ENCODE data around the gene ZNF14.

ZNF14 gene

DNA sequence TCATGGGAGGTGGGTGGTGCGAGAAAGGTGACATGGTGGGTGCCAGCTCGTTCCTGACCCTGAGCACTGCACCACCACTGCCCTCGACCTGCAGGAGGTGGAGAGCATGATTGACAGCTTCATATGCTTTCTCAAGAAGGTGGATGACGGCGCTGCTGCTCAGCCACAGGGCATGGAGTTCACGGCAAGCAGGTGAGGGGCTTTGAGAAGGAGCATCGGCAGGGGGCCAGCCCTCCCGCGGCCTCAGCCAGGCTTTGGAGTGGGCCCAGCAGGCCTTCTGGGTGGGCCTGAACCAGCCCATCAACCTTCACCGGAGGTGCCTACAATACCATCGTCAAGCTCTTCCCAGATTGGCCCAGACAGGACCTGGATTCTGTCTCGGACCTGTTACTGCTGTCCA is 18.9 kb upstream of the ZNF14 start:
- no peak overlapping the region for H3K4me3 ChIP-seq (ENCODE audit: low read length)
- H3K9me3 ChIP-seq (ENCODE audit: control insufficient read depth, low read length), result no peaks in the 10 kb centered on the region
- no peaks in the 10 kb centered on the region for H3K27me3 ChIP-seq (ENCODE audit: control insufficient read depth, insufficient read depth, low read length)
- H3K36me3 ChIP-seq (ENCODE audit: control insufficient read depth, insufficient read depth, low read length), result no peaks in the 10 kb centered on the region
- H3K4me1 ChIP-seq (ENCODE audit: control insufficient read depth, insufficient read depth, low read length), result no peaks in the 10 kb centered on the region
- H3K9ac ChIP-seq (ENCODE audit: low read length), result no peak overlapping the region

DNA sequence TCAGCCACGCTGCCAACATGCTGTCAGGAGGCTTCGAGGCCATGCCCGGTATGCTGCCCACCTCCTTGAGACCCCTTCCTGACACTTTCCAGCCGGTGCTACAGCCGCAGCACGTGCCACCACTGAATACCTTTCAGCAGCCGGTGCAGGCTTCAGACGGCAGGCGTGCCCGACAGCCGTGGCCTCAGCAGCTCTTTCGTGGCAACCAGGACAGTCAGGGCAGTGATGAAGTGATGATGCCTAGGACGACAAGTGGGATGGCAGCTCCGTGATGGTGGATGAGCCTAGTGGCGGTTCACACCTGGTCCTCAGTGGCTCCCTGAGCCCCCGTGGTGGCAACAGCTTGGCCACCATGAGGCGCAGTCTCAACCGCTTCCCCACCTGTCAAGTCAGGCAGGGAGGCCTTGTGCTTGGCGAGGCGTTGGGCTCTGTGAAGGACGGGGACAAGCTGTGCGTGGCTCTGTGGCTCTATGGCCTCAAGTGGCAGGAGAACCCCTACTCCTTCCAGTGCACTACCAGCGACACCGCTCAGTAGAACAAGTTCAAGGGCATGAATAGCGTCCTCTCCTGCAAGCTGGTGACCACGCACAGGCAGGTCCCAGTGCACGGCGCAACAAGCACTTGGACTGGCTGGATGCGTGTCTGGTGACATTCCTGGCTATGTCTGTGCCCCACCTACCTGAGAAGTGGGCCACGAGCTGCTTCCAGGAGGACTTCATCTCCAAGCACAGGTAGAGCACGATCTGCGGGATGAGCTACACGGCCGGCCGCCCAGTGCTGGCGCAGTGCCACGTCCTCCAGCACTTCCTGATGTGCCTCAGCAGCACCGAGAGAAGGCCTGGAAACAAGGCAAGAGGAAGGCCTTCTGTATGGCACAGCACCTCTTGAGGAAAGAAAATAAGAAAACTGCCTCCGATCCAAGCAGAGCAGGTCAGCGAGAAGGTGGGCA is 18.2 kb upstream of the ZNF14 start:
- Histone ChIP-seq H3K27me3 (ENCODE audit: control insufficient read depth, insufficient read depth, low read length) (no peaks in the 10 kb centered on the region), H3K4me3 (ENCODE audit: low read length) (no peak overlapping the region), H3K4me1 (ENCODE audit: control insufficient read depth, insufficient read depth, low read length) (no peaks in the 10 kb centered on the region), H3K9me3 (ENCODE audit: control insufficient read depth, low read length) (no peaks in the 10 kb centered on the region), H3K9ac (ENCODE audit: low read length) (no peak overlapping the region), H3K36me3 (ENCODE audit: control insufficient read depth, insufficient read depth, low read length) (no peaks in the 10 kb centered on the region)

- Histone ChIP-seq H3K36me3 (ENCODE audit: control insufficient read depth, insufficient read depth, low read length) (no peaks in the 10 kb centered on the region), H3K9ac (ENCODE audit: low read length) (no peak overlapping the region), H3K9me3 (ENCODE audit: control insufficient read depth, low read length) (no peaks in the 10 kb centered on the region), H3K4me1 (ENCODE audit: control insufficient read depth, insufficient read depth, low read length) (no peaks in the 10 kb centered on the region), H3K27me3 (ENCODE audit: control insufficient read depth, insufficient read depth, low read length) (no peaks in the 10 kb centered on the region), H3K4me3 (ENCODE audit: low read length) (no peak overlapping the region)
These were observed 17.3 kb upstream of the ZNF14 start for GRCh38 chr19:19749908-19750841.

DNA sequence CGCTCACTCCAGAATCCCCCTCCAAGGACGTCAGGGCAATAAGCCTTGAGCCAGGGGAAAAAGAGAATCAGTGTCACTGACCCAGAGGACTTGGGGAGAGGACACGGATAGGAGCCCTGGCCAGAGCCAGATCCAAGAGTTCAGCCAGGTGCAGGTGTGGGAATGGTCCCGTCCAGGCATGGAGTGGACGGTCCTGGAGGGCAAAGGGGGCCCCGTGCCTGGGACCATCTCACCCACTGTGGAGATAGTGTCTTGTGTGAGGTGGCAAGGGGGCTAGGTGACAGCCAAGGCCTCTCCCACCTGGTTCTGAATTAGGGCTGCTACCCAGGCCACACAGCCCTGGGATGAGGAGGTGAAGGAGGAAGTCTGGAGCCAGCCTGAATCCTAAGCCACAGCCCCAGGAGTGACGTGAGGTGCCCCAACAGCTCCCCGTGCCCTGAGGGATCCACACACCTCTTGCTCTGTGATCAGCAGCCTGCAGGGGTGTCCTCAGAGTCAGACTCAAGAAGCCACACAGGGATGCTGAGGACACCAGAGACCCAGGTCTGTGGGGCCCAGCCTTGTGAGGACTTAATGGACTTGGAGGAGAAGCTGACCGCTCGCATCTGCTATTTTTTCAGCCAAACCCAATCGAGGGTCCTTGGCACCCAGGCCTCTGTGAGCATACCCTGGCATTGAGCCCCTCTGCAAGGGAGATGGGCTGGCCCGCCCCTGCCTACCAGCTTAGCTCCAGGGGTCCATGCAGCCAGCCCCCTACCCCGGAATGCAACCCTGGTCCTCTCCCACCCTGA is 16.4 kb upstream of the ZNF14 start:
- no peak overlapping the region for H3K9ac ChIP-seq (ENCODE audit: low read length)
- no peaks in the 10 kb centered on the region for H3K36me3 ChIP-seq (ENCODE audit: control insufficient read depth, insufficient read depth, low read length)
- H3K4me1 ChIP-seq (ENCODE audit: control insufficient read depth, insufficient read depth, low read length), result no peaks in the 10 kb centered on the region
- H3K27me3 ChIP-seq (ENCODE audit: control insufficient read depth, insufficient read depth, low read length), result no peaks in the 10 kb centered on the region
- no peaks in the 10 kb centered on the region for H3K9me3 ChIP-seq (ENCODE audit: control insufficient read depth, low read length)
- no peak overlapping the region for H3K4me3 ChIP-seq (ENCODE audit: low read length)

GRCh38 chr19:19748249-19748938 is 15.5 kb upstream of the ZNF14 start:
- Histone ChIP-seq H3K9me3 (ENCODE audit: control insufficient read depth, low read length) (no peaks in the 10 kb centered on the region), H3K4me1 (ENCODE audit: control insufficient read depth, insufficient read depth, low read length) (no peaks in the 10 kb centered on the region), H3K27me3 (ENCODE audit: control insufficient read depth, insufficient read depth, low read length) (no peaks in the 10 kb centered on the region), H3K9ac (ENCODE audit: low read length) (no peak overlapping the region), H3K36me3 (ENCODE audit: control insufficient read depth, insufficient read depth, low read length) (no peaks in the 10 kb centered on the region), H3K4me3 (ENCODE audit: low read length) (no peak overlapping the region)

DNA sequence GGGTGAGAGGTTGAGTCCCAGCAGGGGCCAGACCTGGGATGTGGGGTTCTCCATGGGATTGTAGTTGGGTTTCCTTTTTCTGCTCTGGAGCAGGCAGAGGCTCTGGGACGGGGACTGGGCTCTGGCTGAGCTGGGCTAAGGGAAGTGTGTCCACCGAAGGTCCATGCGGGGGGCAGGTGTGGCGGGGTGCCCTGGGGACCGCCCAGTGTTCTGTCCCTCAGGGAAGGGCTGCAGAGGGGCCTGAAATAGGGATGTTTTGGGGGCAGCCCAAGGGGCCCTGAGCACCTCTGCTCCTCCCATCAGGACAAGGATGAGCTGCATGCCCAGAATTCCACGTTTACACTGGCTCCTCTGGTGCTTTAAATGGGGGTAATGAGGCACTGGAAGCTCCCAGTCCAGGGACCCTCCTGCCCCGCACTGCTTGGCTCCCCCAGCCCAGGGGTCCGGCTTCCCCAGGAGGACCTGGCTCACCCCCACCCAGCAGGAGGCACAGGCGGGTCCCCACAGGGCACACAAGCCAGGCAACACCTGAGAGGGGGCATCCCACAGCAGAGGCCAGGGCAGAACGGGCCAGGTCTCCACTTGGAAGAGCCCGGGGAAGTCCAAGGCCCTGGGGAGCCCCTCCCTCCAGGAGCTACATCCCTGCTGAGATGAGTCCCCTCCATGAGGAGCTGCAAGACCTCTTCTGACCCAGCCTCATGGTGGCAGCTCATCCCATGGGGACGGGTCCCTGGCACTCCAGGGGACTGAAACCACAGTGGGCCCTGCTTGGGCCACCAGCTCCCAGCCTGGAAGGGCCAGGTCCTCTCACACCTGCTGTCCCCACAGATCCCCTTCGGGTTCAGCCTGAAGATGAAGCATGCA is 14.7 kb upstream of the ZNF14 start:
- H3K9ac ChIP-seq (ENCODE audit: low read length), result no peak overlapping the region
- no peak overlapping the region for H3K4me3 ChIP-seq (ENCODE audit: low read length)
- H3K4me1 ChIP-seq (ENCODE audit: control insufficient read depth, insufficient read depth, low read length), result no peaks in the 10 kb centered on the region
- H3K36me3 ChIP-seq (ENCODE audit: control insufficient read depth, insufficient read depth, low read length), result no peaks in the 10 kb centered on the region
- H3K27me3 ChIP-seq (ENCODE audit: control insufficient read depth, insufficient read depth, low read length), result no peaks in the 10 kb centered on the region
- H3K9me3 ChIP-seq (ENCODE audit: control insufficient read depth, low read length), result no peaks in the 10 kb centered on the region

- Histone ChIP-seq H3K9me3 (ENCODE audit: control insufficient read depth, low read length) (no peaks in the 10 kb centered on the region), H3K9ac (ENCODE audit: low read length) (no peak overlapping the region), H3K4me3 (ENCODE audit: low read length) (no peak overlapping the region), H3K4me1 (ENCODE audit: control insufficient read depth, insufficient read depth, low read length) (no peaks in the 10 kb centered on the region), H3K36me3 (ENCODE audit: control insufficient read depth, insufficient read depth, low read length) (no peaks in the 10 kb centered on the region), H3K27me3 (ENCODE audit: control insufficient read depth, insufficient read depth, low read length) (no peaks in the 10 kb centered on the region)
These were observed 13.6 kb upstream of the ZNF14 start for GRCh38 chr19:19746286-19747213.

DNA sequence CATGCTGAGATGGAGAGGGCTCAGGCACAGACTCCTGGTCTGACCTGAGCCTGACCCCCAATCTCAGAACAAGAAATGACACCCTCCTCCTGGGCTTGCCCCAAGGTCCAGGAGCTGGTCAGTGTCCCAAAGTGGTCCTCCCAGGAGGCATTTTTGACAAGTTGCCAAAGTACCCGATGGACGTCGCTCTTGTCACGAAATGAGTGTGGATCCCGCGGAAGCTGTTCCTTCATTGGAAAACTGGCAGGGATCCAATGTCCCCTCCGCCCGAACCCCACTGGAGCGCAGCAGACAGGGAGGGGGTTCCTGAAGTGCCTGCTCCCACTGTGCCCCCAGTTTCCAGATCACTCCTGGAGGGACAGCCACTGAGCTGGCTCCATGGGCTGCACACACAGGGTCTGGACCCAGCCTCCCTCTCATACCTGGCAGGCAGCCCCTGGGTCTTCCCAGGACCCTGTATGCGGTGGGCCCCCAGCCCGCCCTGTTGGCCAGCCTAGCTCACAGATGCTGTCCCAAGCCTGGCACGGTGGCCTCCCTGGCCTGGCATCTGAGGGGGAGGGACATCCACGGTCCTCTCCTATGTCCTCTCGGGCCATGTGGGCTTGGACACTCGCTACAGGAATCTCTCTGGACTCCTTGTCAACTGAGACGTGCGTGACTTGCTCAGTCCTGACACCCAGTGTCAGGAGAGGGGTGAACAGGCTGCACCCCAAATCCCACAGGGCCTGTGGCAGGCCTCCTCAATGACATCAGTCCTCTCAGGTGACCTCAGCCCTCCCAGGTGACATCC is 12.8 kb upstream of the ZNF14 start:
- no peak overlapping the region for H3K9ac ChIP-seq (ENCODE audit: low read length)
- H3K36me3 ChIP-seq (ENCODE audit: control insufficient read depth, insufficient read depth, low read length), result no peaks in the 10 kb centered on the region
- H3K9me3 ChIP-seq (ENCODE audit: control insufficient read depth, low read length), result no peaks in the 10 kb centered on the region
- no peak overlapping the region for H3K4me3 ChIP-seq (ENCODE audit: low read length)
- H3K27me3 ChIP-seq (ENCODE audit: control insufficient read depth, insufficient read depth, low read length), result no peaks in the 10 kb centered on the region
- no peaks in the 10 kb centered on the region for H3K4me1 ChIP-seq (ENCODE audit: control insufficient read depth, insufficient read depth, low read length)

DNA sequence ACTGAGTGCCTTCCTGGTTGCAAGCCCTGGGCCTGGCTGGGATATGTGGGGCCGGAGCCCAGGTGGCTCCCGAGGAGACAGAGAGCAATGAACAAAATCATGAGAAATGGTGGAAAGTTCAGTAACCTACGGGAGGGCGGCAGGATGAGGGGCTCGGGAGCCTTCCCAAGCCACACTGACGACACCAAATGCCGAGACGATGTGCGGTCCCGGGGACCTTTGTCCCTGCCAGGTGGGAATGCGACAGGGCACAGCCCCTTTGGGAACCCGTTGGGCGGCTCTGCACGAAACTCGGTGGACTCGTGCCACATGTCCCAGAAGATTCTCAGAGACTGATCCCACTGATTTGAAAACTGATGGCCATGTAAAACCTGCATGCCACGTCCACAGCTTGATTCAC is 11.7 kb upstream of the ZNF14 start:
- no peak overlapping the region for H3K9ac ChIP-seq (ENCODE audit: low read length)
- H3K4me1 ChIP-seq (ENCODE audit: control insufficient read depth, insufficient read depth, low read length), result no peaks in the 10 kb centered on the region
- H3K9me3 ChIP-seq (ENCODE audit: control insufficient read depth, low read length), result no peaks in the 10 kb centered on the region
- no peak overlapping the region for H3K4me3 ChIP-seq (ENCODE audit: low read length)
- H3K27me3 ChIP-seq (ENCODE audit: control insufficient read depth, insufficient read depth, low read length), result no peaks in the 10 kb centered on the region
- no peaks in the 10 kb centered on the region for H3K36me3 ChIP-seq (ENCODE audit: control insufficient read depth, insufficient read depth, low read length)

Data from mucosa of stomach (tissue), 1 donor.